Testis (tissue), 2 donors: ENCODE measurements around the gene LBH.

Experiments
- POLR2A ChIP-seq: fragments of 450-650 bp; IDR thresholded peaks from one replicate; pipeline ENCODE4 v1.6.1; 2017; ENCODE audit warnings: antibody characterized with exemption, mild to moderate bottlenecking, moderate library complexity
- TF ChIP-seq, protein P1 (sequence below), 3 experiments: fragments of 450-650 bp in 2 of 3; fragments of 200-600 bp in 1 of 3; sonication (generic) in 1 of 3; IDR thresholded peaks; one replicate each; pipeline ENCODE4 v1.5.1; 2016 to 2019; ENCODE audit warnings: antibody characterized with exemption in 3 of 3, mild to moderate bottlenecking in 2 of 3, moderate library complexity in 1 of 3

DNA sequence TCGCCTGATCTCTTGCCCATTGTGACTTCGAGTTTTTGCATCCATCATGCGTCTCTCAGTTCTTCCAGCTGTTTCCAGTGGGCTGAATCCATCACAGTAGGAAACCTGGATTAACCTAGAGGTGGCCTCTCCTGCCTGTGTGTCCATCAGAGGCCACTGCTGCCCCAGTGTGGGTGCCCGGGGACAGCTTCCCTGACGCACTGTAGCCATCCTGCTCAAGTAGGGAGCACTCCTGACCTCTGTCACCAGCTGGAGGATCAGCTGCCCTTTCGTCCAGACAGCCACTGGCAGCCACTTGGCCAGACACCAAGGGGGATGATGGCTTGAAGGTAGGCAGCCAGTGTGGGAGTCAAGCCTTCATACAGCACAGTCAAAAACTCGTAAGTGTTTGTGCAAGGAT is 36.9 kb upstream of the LBH start:
- TF ChIP-seq, protein P1, sequence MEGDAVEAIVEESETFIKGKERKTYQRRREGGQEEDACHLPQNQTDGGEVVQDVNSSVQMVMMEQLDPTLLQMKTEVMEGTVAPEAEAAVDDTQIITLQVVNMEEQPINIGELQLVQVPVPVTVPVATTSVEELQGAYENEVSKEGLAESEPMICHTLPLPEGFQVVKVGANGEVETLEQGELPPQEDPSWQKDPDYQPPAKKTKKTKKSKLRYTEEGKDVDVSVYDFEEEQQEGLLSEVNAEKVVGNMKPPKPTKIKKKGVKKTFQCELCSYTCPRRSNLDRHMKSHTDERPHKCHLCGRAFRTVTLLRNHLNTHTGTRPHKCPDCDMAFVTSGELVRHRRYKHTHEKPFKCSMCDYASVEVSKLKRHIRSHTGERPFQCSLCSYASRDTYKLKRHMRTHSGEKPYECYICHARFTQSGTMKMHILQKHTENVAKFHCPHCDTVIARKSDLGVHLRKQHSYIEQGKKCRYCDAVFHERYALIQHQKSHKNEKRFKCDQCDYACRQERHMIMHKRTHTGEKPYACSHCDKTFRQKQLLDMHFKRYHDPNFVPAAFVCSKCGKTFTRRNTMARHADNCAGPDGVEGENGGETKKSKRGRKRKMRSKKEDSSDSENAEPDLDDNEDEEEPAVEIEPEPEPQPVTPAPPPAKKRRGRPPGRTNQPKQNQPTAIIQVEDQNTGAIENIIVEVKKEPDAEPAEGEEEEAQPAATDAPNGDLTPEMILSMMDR (IDR thresholded peaks at IDR 0.05), result no peak
- no peak for TF ChIP-seq POLR2A
